D721Med (cell line): ENCODE results near the gene AP5S1.
A peak's percentile ranks its signal among the peaks of the same experiment; 100 is the strongest.
"Not testable (repeated sequence)": the region's sequence is repeated elsewhere in the genome, so short reads cannot be mapped to it uniquely, and the experiment has no call there.

Experiments used
- DNase-seq: peaks from one replicate; pipeline ENCODE4 v3.0.0; 2011; ENCODE audit warnings: low spot score; ENCODE audit not compliant: insufficient read length
- FAIRE-seq: peaks from 2 replicates; lab custom pipeline; 2011; peaks lifted over from hg19 to GRCh38; lab: Jason Lieb, UNC
- CTCF ChIP-seq: IDR thresholded peaks from 2 replicates; pipeline ENCODE4 v1.5.1; 2012; ENCODE audit warnings: mild to moderate bottlenecking, control low read depth; ENCODE audit not compliant: insufficient read depth; ENCODE audit errors: missing control alignments

The AP5S1 gene

GRCh38 chr20:3836132-3836531, 15.8 kb downstream of the AP5S1 start:
- FAIRE-seq (no peak), DNase-seq (no peak)
- no peak for TF ChIP-seq CTCF

GRCh38 chr20:3839328-3839727, 19.0 kb downstream of the AP5S1 start:
- DNase-seq (no peak), FAIRE-seq (no peak)
- TF ChIP-seq CTCF = no peak

GRCh38 chr20:3840201-3840600, 19.9 kb downstream of the AP5S1 start:
- DNase-seq, FAIRE-seq: not testable (repeated sequence)

GRCh38 chr20:3842348-3842930, 22.1 kb downstream of the AP5S1 start:
- TF ChIP-seq CTCF = no peak
- FAIRE-seq (no peak), DNase-seq (no peak)

GRCh38 chr20:3843490-3843889, 23.1 kb downstream of the AP5S1 start:
- TF ChIP-seq CTCF = no peak
- DNase-seq = no peak
- no peak for FAIRE-seq

GRCh38 chr20:3843990-3844619, 23.8 kb downstream of the AP5S1 start:
- FAIRE-seq, DNase-seq: not testable (repeated sequence)

- TF ChIP-seq CTCF = no peak
- DNase-seq = no peak
- no peak for FAIRE-seq
These were observed 26.0 kb downstream of the AP5S1 start for GRCh38 chr20:3846378-3846739.

GRCh38 chr20:3846740-3847428, 26.5 kb downstream of the AP5S1 start, which contains the start of gene MAVS:
MAVS (plus strand) TSS chr20:3846834; CDS start chr20:3854625, 7,791 bp downstream.
- peak; percentile 71 for DNase-seq
- no peak for FAIRE-seq
- no peak for TF ChIP-seq CTCF
